H9 (cell line): Measurements from ENCODE around the gene PPM1M. TPM values are rescaled to one million over a fixed set of nuclear protein-coding genes. Genes with fewer than 3 reads are reported as not detected.

Experiments used
- DNase-seq: peaks from one replicate; pipeline ENCODE4 v3.0.0-alpha.2; 2017
- H2AFZ ChIP-seq: one replicate; pipeline ENCODE4 v1.6.1; 2013; ENCODE audit warnings: mild to moderate bottlenecking, low read length, control low read depth, moderate library complexity
- H2AK5ac ChIP-seq: 2 replicates; pipeline ENCODE4 v1.6.1; 2013; ENCODE audit warnings: low read length, control low read depth, mixed read lengths; ENCODE audit not compliant: insufficient read length
- H2BK120ac ChIP-seq: one replicate; pipeline ENCODE4 v1.6.1; 2013; ENCODE audit warnings: low read depth, mild to moderate bottlenecking, low read length, control low read depth, inconsistent platforms; ENCODE audit not compliant: poor library complexity, severe bottlenecking
- H2BK12ac ChIP-seq: 2 replicates; pipeline ENCODE4 v1.6.1; 2013; ENCODE audit warnings: low read length, control low read depth, mixed read lengths, low read depth; ENCODE audit not compliant: insufficient read length
- H2BK15ac ChIP-seq: 2 replicates; pipeline ENCODE4 v1.6.1; 2013; ENCODE audit warnings: low read depth, low read length, control low read depth
- H2BK20ac ChIP-seq: one replicate; pipeline ENCODE4 v1.6.1; 2013; ENCODE audit warnings: low read depth, mild to moderate bottlenecking, low read length, control low read depth, inconsistent platforms; ENCODE audit not compliant: poor library complexity, severe bottlenecking
- H2BK5ac ChIP-seq: 2 replicates; pipeline ENCODE4 v1.6.1; 2013; ENCODE audit warnings: low read length, control low read depth, mixed read lengths; ENCODE audit not compliant: insufficient read length
- H3K14ac ChIP-seq: 2 replicates; pipeline ENCODE4 v1.6.1; 2013; ENCODE audit warnings: low read length, control low read depth; ENCODE audit not compliant: insufficient read depth
- H3K18ac ChIP-seq: 2 replicates; pipeline ENCODE4 v1.6.1; 2013; ENCODE audit warnings: low read depth, mild to moderate bottlenecking, mixed read lengths, low read length, control low read depth; ENCODE audit not compliant: insufficient read length
- H3K23ac ChIP-seq: 2 replicates; pipeline ENCODE4 v1.6.1; 2013; ENCODE audit warnings: low read length, control low read depth, mixed read lengths, low read depth; ENCODE audit not compliant: insufficient read length
- H3K23me2 ChIP-seq: 2 replicates; pipeline ENCODE4 v1.6.1; 2013; ENCODE audit warnings: low read depth, mild to moderate bottlenecking, mixed read lengths, low read length, control low read depth; ENCODE audit not compliant: insufficient read length, poor library complexity, severe bottlenecking
- H3K27ac ChIP-seq: 2 replicates; pipeline ENCODE4 v1.5.1; 2013; ENCODE audit warnings: low read length, control low read depth, mixed read lengths, low read depth; ENCODE audit not compliant: insufficient read length
- H3K27me3 ChIP-seq: 2 replicates; pipeline ENCODE4 v1.6.1; 2013; ENCODE audit warnings: low read length, control low read depth, inconsistent platforms; ENCODE audit not compliant: insufficient read depth
- H3K4ac ChIP-seq: 2 replicates; pipeline ENCODE4 v1.6.1; 2013; ENCODE audit warnings: low read depth, mild to moderate bottlenecking, control low read depth, inconsistent platforms, low read length, moderate library complexity
- H3K4me1 ChIP-seq: 2 replicates; pipeline ENCODE4 v1.6.1; 2013; ENCODE audit warnings: low read length, control low read depth, inconsistent platforms; ENCODE audit not compliant: insufficient read depth
- H3K4me2 ChIP-seq: 2 replicates; pipeline ENCODE4 v1.6.1; 2013; ENCODE audit warnings: low read length, control low read depth, mixed read lengths; ENCODE audit not compliant: insufficient read length, insufficient read depth
- H3K56ac ChIP-seq: 2 replicates; pipeline ENCODE4 v1.6.1; 2013; ENCODE audit warnings: low read depth, mild to moderate bottlenecking, mixed read lengths, low read length, control low read depth; ENCODE audit not compliant: insufficient read length
- H3K79me1 ChIP-seq: 2 replicates; pipeline ENCODE4 v1.6.1; 2013; ENCODE audit warnings: low read depth, mild to moderate bottlenecking, moderate library complexity, low read length, control low read depth, inconsistent platforms; ENCODE audit not compliant: insufficient read depth, poor library complexity, severe bottlenecking
- H3K79me2 ChIP-seq: 2 replicates; pipeline ENCODE4 v1.6.1; 2013; ENCODE audit warnings: low read length, control low read depth, inconsistent platforms; ENCODE audit not compliant: insufficient read depth
- H3K9ac ChIP-seq: 2 replicates; pipeline ENCODE4 v1.6.1; 2013; ENCODE audit warnings: low read length, control low read depth, mixed read lengths; ENCODE audit not compliant: insufficient read length; ENCODE audit errors: extremely low read depth
- H3K9me3 ChIP-seq: one replicate; pipeline ENCODE4 v1.6.1; 2013; ENCODE audit warnings: low read depth, low read length, inconsistent platforms; ENCODE audit not compliant: control insufficient read depth
- H3T11ph ChIP-seq: one replicate; pipeline ENCODE4 v1.6.1; 2013; ENCODE audit warnings: mild to moderate bottlenecking, low read length, control low read depth, inconsistent platforms
- H4K20me1 ChIP-seq: one replicate; pipeline ENCODE4 v1.6.1; 2013; ENCODE audit not compliant: control insufficient read depth, insufficient read length, insufficient read depth
- H4K5ac ChIP-seq: 2 replicates; pipeline ENCODE4 v1.6.1; 2013; ENCODE audit warnings: low read depth, mild to moderate bottlenecking, mixed read lengths, low read length, control low read depth; ENCODE audit not compliant: insufficient read length
- H4K8ac ChIP-seq: replicated peaks from 2 replicates; pipeline ENCODE4 v1.6.1; 2013; ENCODE audit warnings: low read length, control low read depth, mixed read lengths, low read depth; ENCODE audit not compliant: insufficient read length
- H4K91ac ChIP-seq: 2 replicates; pipeline ENCODE4 v1.6.1; 2013; ENCODE audit warnings: low read depth, mild to moderate bottlenecking, moderate library complexity, mixed read lengths, low read length, control low read depth; ENCODE audit not compliant: insufficient read length
- H3K27ac Mint-ChIP-seq, 3 experiments: 2 replicates in 2 of 3; 3 replicates in 1 of 3; pipeline ENCODE4 v1.8.0; 2020 to 2021; ENCODE audit warnings: mixed read lengths in 3 of 3, mild to moderate bottlenecking in 1 of 3, moderate library complexity in 1 of 3
- H3K27me3 Mint-ChIP-seq: 2 replicates; pipeline ENCODE4 v1.8.0; 2021; ENCODE audit warnings: low read depth, mild to moderate bottlenecking, moderate library complexity, mixed read lengths
- H3K36me3 Mint-ChIP-seq, 3 experiments: 2 replicates in 2 of 3; 3 replicates in 1 of 3; pipeline ENCODE4 v1.8.0; 2020 to 2021; ENCODE audit warnings: low read depth in 3 of 3, mixed read lengths in 3 of 3; ENCODE audit not compliant: insufficient read depth in 1 of 3
- H3K4me1 Mint-ChIP-seq, 2 experiments: 2 replicates each; pipeline ENCODE4 v1.8.0; 2020; ENCODE audit warnings: mixed read lengths in 2 of 2
- H3K4me3 Mint-ChIP-seq, 2 experiments: 2 replicates in 1 of 2; 3 replicates in 1 of 2; pipeline ENCODE4 v1.8.0; 2020 to 2021; ENCODE audit warnings: mild to moderate bottlenecking in 2 of 2, mixed read lengths in 2 of 2, moderate library complexity in 1 of 2
- H3K9me3 Mint-ChIP-seq, 2 experiments: 2 replicates in 1 of 2; 3 replicates in 1 of 2; pipeline ENCODE4 v1.8.0; 2020; ENCODE audit warnings: mild to moderate bottlenecking in 2 of 2, mixed read lengths in 2 of 2, moderate library complexity in 1 of 2
- WGBS: extraction: QIAGEN DNeasy Blood & Tissue Kit; methylation state at CpG from one replicate; pipeline ENCODE4 v1.1.7; 2013; ENCODE audit warnings: missing lambda C conversion rate, low lambda C conversion rate, mixed read lengths; ENCODE audit not compliant: insufficient read length; ENCODE audit errors: extremely low coverage; 5-methylcytosine and 5-hydroxymethylcytosine counted together
- total RNA-seq: library from RNA; stranded (reverse); gene quantifications from 2 replicates; pipeline ENCODE4 v1.2.1, GENCODE V29; 2021
- TF ChIP-seq, protein P1 (sequence below): fragments of 200-600 bp; sonication (generic); conservative IDR thresholded peaks from 3 replicates; pipeline ENCODE4 v1.8.0; 2021; ENCODE audit warnings: antibody characterized with exemption, mild to moderate bottlenecking

Gene PPM1M
- total RNA-seq, 1 experiment from 2014 or later = 7.4 TPM

DNA sequence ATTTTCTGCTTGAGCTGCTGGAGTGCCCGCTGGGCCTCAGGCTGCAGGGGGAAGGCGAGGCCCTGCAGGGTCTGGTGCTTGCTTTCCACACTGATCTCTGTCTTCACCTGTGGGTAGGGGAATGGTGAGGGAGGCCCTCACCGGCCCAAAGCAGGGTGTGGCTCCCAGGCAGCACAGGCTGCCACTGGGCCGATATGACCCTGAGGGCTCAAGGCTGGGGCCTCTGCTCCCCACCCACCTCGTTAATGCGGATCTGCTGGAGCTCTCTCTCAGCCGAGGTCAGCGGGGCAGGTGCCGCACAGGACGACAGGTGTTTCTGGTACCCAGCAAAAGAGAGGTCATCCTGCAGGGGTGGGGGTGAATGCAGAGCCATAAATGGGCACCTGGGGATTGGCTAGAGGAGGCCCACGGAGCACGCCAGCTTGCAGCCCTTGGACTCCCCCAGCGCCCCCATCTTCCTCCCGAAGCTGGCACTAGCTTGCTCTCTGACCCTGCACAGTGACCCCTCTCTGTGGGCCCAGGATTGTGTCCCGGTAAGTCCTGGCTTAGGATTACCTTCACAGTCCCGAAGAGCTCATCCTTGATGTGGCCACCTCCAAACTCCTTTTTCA lies 14.6 kb upstream of the PPM1M start:
- Histone ChIP-seq H2BK5ac (no peak overlapping the region), H2BK120ac (no peak overlapping the region), H3K23me2 (no peaks in the 10 kb centered on the region), H3T11ph (no peak overlapping the region), H3K23ac (no peak overlapping the region), H4K91ac (no peak overlapping the region), H2BK20ac (no peak overlapping the region), H4K8ac (no peak overlapping the region), H3K4me2 (no peak overlapping the region), H3K14ac (no peak overlapping the region), H3K27me3 (no peaks in the 10 kb centered on the region), H3K4me1 (no peaks in the 10 kb centered on the region), H3K56ac (no peak overlapping the region), H3K9me3 (no peaks in the 10 kb centered on the region), H2AK5ac (no peak overlapping the region), H3K79me2 (no peaks in the 10 kb centered on the region), H4K5ac (no peak overlapping the region), H2BK12ac (no peak overlapping the region), H4K20me1 (no peaks in the 10 kb centered on the region), H3K4ac (no peak overlapping the region), H3K79me1 (no peaks in the 10 kb centered on the region), H3K9ac (no peak overlapping the region), H3K27ac (no peak overlapping the region), H2AFZ (no peak overlapping the region), H2BK15ac (no peak overlapping the region), H3K18ac (no peak overlapping the region)
- DNase-seq = no peak
- Mint-ChIP-seq H3K36me3 (peaks cover 12 to 34% (median 34%) of the 10 kb centered on the region in 3 experiments), H3K4me1 (peaks cover 0 to 12% of the 10 kb centered on the region in 2 experiments; a peak in 3 of 4 replicates), H3K4me3 (no peak overlapping the region), H3K27ac (no peak overlapping the region; a peak in 1 of 7 replicates), H3K9me3 (no peaks in the 10 kb centered on the region; a peak in 1 of 5 replicates), H3K27me3 (no peaks in the 10 kb centered on the region; the same call in 1 of the 2 replicates)
- TF ChIP-seq, protein P1, sequence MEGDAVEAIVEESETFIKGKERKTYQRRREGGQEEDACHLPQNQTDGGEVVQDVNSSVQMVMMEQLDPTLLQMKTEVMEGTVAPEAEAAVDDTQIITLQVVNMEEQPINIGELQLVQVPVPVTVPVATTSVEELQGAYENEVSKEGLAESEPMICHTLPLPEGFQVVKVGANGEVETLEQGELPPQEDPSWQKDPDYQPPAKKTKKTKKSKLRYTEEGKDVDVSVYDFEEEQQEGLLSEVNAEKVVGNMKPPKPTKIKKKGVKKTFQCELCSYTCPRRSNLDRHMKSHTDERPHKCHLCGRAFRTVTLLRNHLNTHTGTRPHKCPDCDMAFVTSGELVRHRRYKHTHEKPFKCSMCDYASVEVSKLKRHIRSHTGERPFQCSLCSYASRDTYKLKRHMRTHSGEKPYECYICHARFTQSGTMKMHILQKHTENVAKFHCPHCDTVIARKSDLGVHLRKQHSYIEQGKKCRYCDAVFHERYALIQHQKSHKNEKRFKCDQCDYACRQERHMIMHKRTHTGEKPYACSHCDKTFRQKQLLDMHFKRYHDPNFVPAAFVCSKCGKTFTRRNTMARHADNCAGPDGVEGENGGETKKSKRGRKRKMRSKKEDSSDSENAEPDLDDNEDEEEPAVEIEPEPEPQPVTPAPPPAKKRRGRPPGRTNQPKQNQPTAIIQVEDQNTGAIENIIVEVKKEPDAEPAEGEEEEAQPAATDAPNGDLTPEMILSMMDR = no peak
- no CpG with 5 or more reads among the region's 16 CpGs for WGBS
